Neuronal stem cell (in vitro differentiated cells): ENCODE measurements around the gene TOMM40L.

Experiments
- DNase-seq: peaks from one replicate; pipeline ENCODE4 v3.0.0-alpha.2; 2013; ENCODE audit warnings: low spot score
- H2AFZ ChIP-seq: one replicate; pipeline ENCODE4 v1.6.1; 2013; ENCODE audit warnings: mild to moderate bottlenecking, low read length, inconsistent platforms
- H2AK5ac ChIP-seq: 2 replicates; pipeline ENCODE4 v1.6.1; 2013; ENCODE audit warnings: low read depth, mild to moderate bottlenecking, inconsistent platforms, low read length, moderate library complexity, mixed read lengths
- H2BK120ac ChIP-seq: 2 replicates; pipeline ENCODE4 v1.6.1; 2013; ENCODE audit warnings: low read depth, mild to moderate bottlenecking, inconsistent platforms, low read length, moderate library complexity, mixed read lengths
- H2BK12ac ChIP-seq: one replicate; pipeline ENCODE4 v1.6.1; 2013; ENCODE audit warnings: low read length, inconsistent platforms
- H2BK15ac ChIP-seq: 2 replicates; pipeline ENCODE4 v1.6.1; 2013; ENCODE audit warnings: mild to moderate bottlenecking, low read length, inconsistent platforms, mixed read lengths
- H2BK5ac ChIP-seq: one replicate; pipeline ENCODE4 v1.6.1; 2013; ENCODE audit warnings: inconsistent platforms, mild to moderate bottlenecking, low read length, moderate library complexity
- H3K14ac ChIP-seq: one replicate; pipeline ENCODE4 v1.6.1; 2013; ENCODE audit warnings: low read length, inconsistent platforms
- H3K18ac ChIP-seq: 2 replicates; pipeline ENCODE4 v1.6.1; 2013; ENCODE audit warnings: low read length, inconsistent platforms
- H3K23ac ChIP-seq: 2 replicates; pipeline ENCODE4 v1.6.1; 2013; ENCODE audit warnings: low read depth, mild to moderate bottlenecking, mixed read lengths, low read length, inconsistent platforms; ENCODE audit not compliant: poor library complexity
- H3K27ac ChIP-seq: replicated peaks from 3 replicates; pipeline ENCODE4 v1.5.1; 2013; ENCODE audit warnings: low read length, inconsistent platforms
- H3K27me3 ChIP-seq, 3 experiments: 2 replicates each; pipeline ENCODE4 v1.6.1; 2013; ENCODE audit warnings: low read length in 3 of 3, mild to moderate bottlenecking in 2 of 3, inconsistent platforms in 1 of 3, low read depth in 1 of 3, mixed read lengths in 1 of 3, moderate library complexity in 1 of 3; ENCODE audit not compliant: control insufficient read depth in 3 of 3, insufficient read depth in 3 of 3
- H3K36me3 ChIP-seq, 2 donors: replicated peaks in 1 of 2; 2 replicates each; pipeline ENCODE4 v1.6.1; 2013; ENCODE audit warnings: low read length in 2 of 2; ENCODE audit not compliant: control insufficient read depth in 2 of 2, insufficient read depth in 2 of 2
- H3K4ac ChIP-seq: 2 replicates; pipeline ENCODE4 v1.6.1; 2013; ENCODE audit warnings: inconsistent platforms, mild to moderate bottlenecking, low read length, moderate library complexity
- H3K4me1 ChIP-seq, 2 donors: 1 replicate in 1 of 2; 2 replicates in 1 of 2; pipeline ENCODE4 v1.6.1; 2013; ENCODE audit warnings: low read length in 2 of 2, low read depth in 1 of 2; ENCODE audit not compliant: control insufficient read depth in 2 of 2, insufficient read depth in 1 of 2
- H3K4me2 ChIP-seq: one replicate; pipeline ENCODE4 v1.6.1; 2013; ENCODE audit warnings: mild to moderate bottlenecking, low read length, inconsistent platforms; ENCODE audit not compliant: insufficient read depth, poor library complexity, severe bottlenecking
- H3K4me3 ChIP-seq, 2 donors: 2 replicates each; pipeline ENCODE4 v1.5.1; 2013; ENCODE audit warnings: low read length in 2 of 2, mild to moderate bottlenecking in 2 of 2, inconsistent platforms in 1 of 2, moderate library complexity in 1 of 2
- H3K79me1 ChIP-seq: one replicate; pipeline ENCODE4 v1.6.1; 2013; ENCODE audit warnings: low read depth, mild to moderate bottlenecking, inconsistent platforms, low read length, moderate library complexity
- H3K9ac ChIP-seq: one replicate; pipeline ENCODE4 v1.6.1; 2013; ENCODE audit warnings: mild to moderate bottlenecking, low read depth, low read length, inconsistent platforms; ENCODE audit not compliant: poor library complexity
- H3K9me3 ChIP-seq, 2 donors: replicated peaks in 1 of 2; 2 replicates each; pipeline versions ENCODE3 to v1.6.1; 2013; ENCODE audit warnings: low read length in 2 of 2, mild to moderate bottlenecking in 2 of 2, inconsistent platforms in 1 of 2, low read depth in 1 of 2, mixed read lengths in 1 of 2, moderate library complexity in 1 of 2; ENCODE audit not compliant: control insufficient read depth in 2 of 2, insufficient read depth in 1 of 2
- H4K8ac ChIP-seq: one replicate; pipeline ENCODE4 v1.6.1; 2013; ENCODE audit warnings: low read depth, mild to moderate bottlenecking, inconsistent platforms, low read length, moderate library complexity
- H4K91ac ChIP-seq: one replicate; pipeline ENCODE4 v1.6.1; 2013; ENCODE audit warnings: low read length, low read depth, mild to moderate bottlenecking, inconsistent platforms; ENCODE audit not compliant: poor library complexity
- WGBS, 2 donors: extraction: QIAGEN DNeasy Blood & Tissue Kit; methylation state at CpG; one replicate each; pipeline ENCODE4 v1.1.7; 2013; ENCODE audit warnings: missing lambda C conversion rate in 2 of 2, mixed read lengths in 1 of 2; ENCODE audit not compliant: insufficient read length in 2 of 2, insufficient replicate concordance in 1 of 2; ENCODE audit errors: extremely low coverage in 2 of 2; 5-methylcytosine and 5-hydroxymethylcytosine counted together

Gene TOMM40L

GRCh38 chr1:161229896-161230295 lies 4.0 kb downstream of the TOMM40L start:
- Histone ChIP-seq H3K9me3 (no peaks in the 10 kb centered on the region), H3K4me3 (no peak overlapping the region), H3K14ac (no peak overlapping the region), H3K9ac (no peak overlapping the region), H3K36me3 (peaks cover 5 to 22% of the 10 kb centered on the region in 2 donors), H4K8ac (no peak overlapping the region), H3K27ac (no peak overlapping the region), H2BK15ac (no peak overlapping the region), H3K23ac (no peak overlapping the region), H2BK12ac (no peak overlapping the region), H2BK5ac (no peak overlapping the region), H3K18ac (no peak overlapping the region), H4K91ac (no peak overlapping the region), H3K4me2 (no peak overlapping the region), H3K4ac (no peak overlapping the region), H3K79me1 (no peaks in the 10 kb centered on the region), H3K4me1 (peaks cover 6 to 11% of the 10 kb centered on the region in 2 donors), H3K27me3 (no peaks in the 10 kb centered on the region), H2AFZ (no peak overlapping the region), H2BK120ac (no peak overlapping the region), H2AK5ac (no peak overlapping the region)
- DNase-seq = no peak
- no CpG with 5 or more reads among the region's 3 CpGs for WGBS, 2 donors

- H2BK120ac ChIP-seq = no peak overlapping the region
- no peak overlapping the region for H2BK12ac ChIP-seq
- no peaks in the 10 kb centered on the region for H3K9me3 ChIP-seq
- no peak overlapping the region for H3K9ac ChIP-seq
- H2BK15ac ChIP-seq = no peak overlapping the region
- no peak overlapping the region for H3K18ac ChIP-seq
- no peak overlapping the region for H3K23ac ChIP-seq
- H2BK5ac ChIP-seq = no peak overlapping the region
- peaks cover 5 to 22% of the 10 kb centered on the region in 2 donors for H3K36me3 ChIP-seq
- H4K8ac ChIP-seq = no peak overlapping the region
- H2AK5ac ChIP-seq = no peak overlapping the region
- no peak overlapping the region for H2AFZ ChIP-seq
- no peaks in the 10 kb centered on the region for H3K79me1 ChIP-seq
- H3K4me1 ChIP-seq = peaks cover 6 to 8% of the 10 kb centered on the region in 2 donors
- no peaks in the 10 kb centered on the region for H3K27me3 ChIP-seq
- DNase-seq = no peak
- no peak overlapping the region for H3K4me2 ChIP-seq
- no peak overlapping the region for H3K4ac ChIP-seq
- no CpG with 5 or more reads among the region's 7 CpGs for WGBS, 2 donors
- no peak overlapping the region for H3K14ac ChIP-seq
- H3K27ac ChIP-seq = no peak overlapping the region
- no peak overlapping the region for H4K91ac ChIP-seq
- no peak overlapping the region for H3K4me3 ChIP-seq
These were observed 4.9 kb downstream of the TOMM40L start for GRCh38 chr1:161230762-161231161.

GRCh38 chr1:161233102-161233501 lies 7.2 kb downstream of the TOMM40L start:
- H3K9me3 ChIP-seq = no peaks in the 10 kb centered on the region
- H3K79me1 ChIP-seq = no peaks in the 10 kb centered on the region
- no peak overlapping the region for H3K18ac ChIP-seq
- H2AK5ac ChIP-seq = no peak overlapping the region
- no peak overlapping the region for H2AFZ ChIP-seq
- no peak overlapping the region for H2BK15ac ChIP-seq
- no peak overlapping the region for H3K4ac ChIP-seq
- H3K36me3 ChIP-seq = peaks cover 5 to 21% of the 10 kb centered on the region in 2 donors
- H3K4me3 ChIP-seq = no peak overlapping the region
- no peak overlapping the region for H4K91ac ChIP-seq
- H4K8ac ChIP-seq = no peak overlapping the region
- no peak overlapping the region for H2BK120ac ChIP-seq
- no CpG with 5 or more reads among the region's 9 CpGs for WGBS, 2 donors
- no peaks in the 10 kb centered on the region for H3K27me3 ChIP-seq
- H3K4me1 ChIP-seq = peaks cover 0 to 2% of the 10 kb centered on the region in 2 donors
- H3K14ac ChIP-seq = no peak overlapping the region
- H3K27ac ChIP-seq = no peak overlapping the region
- H3K9ac ChIP-seq = no peak overlapping the region
- no peak overlapping the region for H2BK5ac ChIP-seq
- H3K23ac ChIP-seq = no peak overlapping the region
- no peak for DNase-seq
- H2BK12ac ChIP-seq = no peak overlapping the region
- no peak overlapping the region for H3K4me2 ChIP-seq

DNA sequence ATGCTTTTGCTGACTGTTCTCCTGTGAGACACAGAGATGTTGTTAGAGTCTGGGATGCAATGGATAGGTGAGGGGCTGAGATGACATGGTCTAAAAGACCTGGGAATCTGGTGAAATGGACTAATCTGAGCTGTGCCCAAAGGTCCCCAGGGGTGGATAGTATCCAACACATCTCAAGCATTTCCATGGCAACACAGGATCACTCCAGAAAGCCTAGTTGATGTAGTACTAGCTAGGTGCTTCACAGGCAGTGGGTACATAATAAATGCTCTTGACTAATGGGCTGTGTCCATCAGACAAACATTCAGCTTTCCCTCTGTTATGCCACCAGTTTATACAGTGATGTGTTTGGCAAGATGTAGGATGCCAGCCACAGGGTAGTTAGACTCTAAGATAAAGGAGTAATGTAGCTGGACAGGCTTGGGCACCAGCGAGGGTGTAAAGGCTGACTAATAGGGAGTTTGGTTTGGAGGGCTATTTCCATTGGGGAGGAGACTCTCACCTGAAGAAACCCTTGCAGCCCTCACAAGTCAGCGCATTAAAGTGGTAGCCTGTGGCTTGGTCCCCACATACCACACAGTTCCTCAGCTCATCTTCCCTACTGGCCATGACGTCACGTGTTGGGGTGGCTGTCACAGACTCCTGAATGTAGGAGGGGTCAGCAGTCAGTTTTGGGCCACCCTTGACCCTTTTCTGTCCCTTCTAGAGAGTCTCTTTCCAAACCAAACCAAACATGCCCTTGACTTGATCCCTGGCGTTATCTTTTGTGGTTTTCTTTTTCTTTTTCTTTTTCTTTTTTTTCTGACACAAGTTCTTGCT lies 10.3 kb downstream of the TOMM40L start:
- H3K36me3 ChIP-seq = no peaks in the 10 kb centered on the region
- H3K18ac ChIP-seq = no peak overlapping the region
- H3K27ac ChIP-seq = no peak overlapping the region
- WGBS, 2 donors = no CpG with 5 or more reads among the region's 5 CpGs
- no peak overlapping the region for H4K91ac ChIP-seq
- H3K4me1 ChIP-seq = peaks cover 0 to 3% of the 10 kb centered on the region in 2 donors
- no peak overlapping the region for H2BK12ac ChIP-seq
- no peak overlapping the region for H2AFZ ChIP-seq
- H2BK15ac ChIP-seq = no peak overlapping the region
- H4K8ac ChIP-seq = no peak overlapping the region
- H3K23ac ChIP-seq = no peak overlapping the region
- no peak overlapping the region for H2AK5ac ChIP-seq
- H3K9me3 ChIP-seq = no peaks in the 10 kb centered on the region
- no peaks in the 10 kb centered on the region for H3K79me1 ChIP-seq
- H2BK5ac ChIP-seq = no peak overlapping the region
- H3K14ac ChIP-seq = no peak overlapping the region
- H3K27me3 ChIP-seq = no peaks in the 10 kb centered on the region
- no peak overlapping the region for H3K4me3 ChIP-seq
- no peak overlapping the region for H3K4ac ChIP-seq
- DNase-seq = no peak
- H2BK120ac ChIP-seq = no peak overlapping the region
- H3K9ac ChIP-seq = no peak overlapping the region
- H3K4me2 ChIP-seq = no peak overlapping the region
